ENCODE measurements around the gene MACROD2. TPM values are rescaled to one million over a fixed set of nuclear protein-coding genes. Genes with fewer than 3 reads are reported as not detected.

Gene MACROD2
- total RNA-seq, 1 experiment from 2014 or later: 1.4 TPM

DNA sequence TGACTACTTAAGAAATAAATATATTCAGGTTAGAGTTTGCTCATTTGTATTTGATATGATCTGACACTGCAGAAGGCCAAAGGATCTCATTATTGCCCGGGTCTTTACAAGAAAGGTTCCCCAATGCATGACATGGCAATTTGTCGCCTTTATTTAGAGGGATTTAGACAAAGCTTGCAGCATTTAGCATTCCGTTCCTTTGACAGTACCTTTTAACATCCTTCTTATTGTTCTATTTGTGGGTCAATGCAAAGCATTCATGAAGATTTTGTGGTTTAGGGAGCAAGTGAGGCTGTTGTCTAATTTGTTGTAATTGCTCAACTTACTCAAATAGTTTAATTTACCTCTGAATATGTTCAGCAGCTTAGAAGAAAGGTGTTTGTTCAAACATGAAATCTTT lies 572.9 kb downstream of the MACROD2 start:
- intact Hi-C loops (cut with micrococcal nuclease; ENCODE audit: unreplicated experiment): no loop called here
- Histone ChIP-seq H3K36me3 (ENCODE audit: insufficient read depth, low read length, poor library complexity, severe bottlenecking) (no peaks in the 10 kb centered on the region), H3K9me3 (ENCODE audit: low read depth, low read length, poor library complexity, severe bottlenecking) (peaks cover 6% of the 10 kb centered on the region), H3K4me1 (ENCODE audit: insufficient read depth, low read length, poor library complexity, severe bottlenecking) (no peaks in the 10 kb centered on the region), H3K27ac (ENCODE audit: low read depth, low read length, poor library complexity, severe bottlenecking) (no peak overlapping the region), H3K4me3 (ENCODE audit: low read depth, low read length, poor library complexity, severe bottlenecking) (no peak overlapping the region), H3K27me3 (replicated peaks; ENCODE audit: insufficient read depth, low read depth, low read length, poor library complexity) (no peaks in the 10 kb centered on the region)
- TF ChIP-seq, protein P1, sequence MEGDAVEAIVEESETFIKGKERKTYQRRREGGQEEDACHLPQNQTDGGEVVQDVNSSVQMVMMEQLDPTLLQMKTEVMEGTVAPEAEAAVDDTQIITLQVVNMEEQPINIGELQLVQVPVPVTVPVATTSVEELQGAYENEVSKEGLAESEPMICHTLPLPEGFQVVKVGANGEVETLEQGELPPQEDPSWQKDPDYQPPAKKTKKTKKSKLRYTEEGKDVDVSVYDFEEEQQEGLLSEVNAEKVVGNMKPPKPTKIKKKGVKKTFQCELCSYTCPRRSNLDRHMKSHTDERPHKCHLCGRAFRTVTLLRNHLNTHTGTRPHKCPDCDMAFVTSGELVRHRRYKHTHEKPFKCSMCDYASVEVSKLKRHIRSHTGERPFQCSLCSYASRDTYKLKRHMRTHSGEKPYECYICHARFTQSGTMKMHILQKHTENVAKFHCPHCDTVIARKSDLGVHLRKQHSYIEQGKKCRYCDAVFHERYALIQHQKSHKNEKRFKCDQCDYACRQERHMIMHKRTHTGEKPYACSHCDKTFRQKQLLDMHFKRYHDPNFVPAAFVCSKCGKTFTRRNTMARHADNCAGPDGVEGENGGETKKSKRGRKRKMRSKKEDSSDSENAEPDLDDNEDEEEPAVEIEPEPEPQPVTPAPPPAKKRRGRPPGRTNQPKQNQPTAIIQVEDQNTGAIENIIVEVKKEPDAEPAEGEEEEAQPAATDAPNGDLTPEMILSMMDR (conservative IDR thresholded peaks at IDR 0.05; ENCODE audit: low read depth, low read length): no peak
- no peak for TF ChIP-seq EZH2 (IDR thresholded peaks at IDR 0.05; ENCODE audit: borderline replicate concordance, low read depth, low read length, poor library complexity, severe bottlenecking)
- CTCF ChIA-PET: no interaction called here
- no TSS peak for BruUV-seq (replicated peaks)
- no peak for DNase-seq (ENCODE audit: low spot score)
- POLR2A ChIA-PET (ENCODE audit: low non-redundant PET): no interaction called here

DNA sequence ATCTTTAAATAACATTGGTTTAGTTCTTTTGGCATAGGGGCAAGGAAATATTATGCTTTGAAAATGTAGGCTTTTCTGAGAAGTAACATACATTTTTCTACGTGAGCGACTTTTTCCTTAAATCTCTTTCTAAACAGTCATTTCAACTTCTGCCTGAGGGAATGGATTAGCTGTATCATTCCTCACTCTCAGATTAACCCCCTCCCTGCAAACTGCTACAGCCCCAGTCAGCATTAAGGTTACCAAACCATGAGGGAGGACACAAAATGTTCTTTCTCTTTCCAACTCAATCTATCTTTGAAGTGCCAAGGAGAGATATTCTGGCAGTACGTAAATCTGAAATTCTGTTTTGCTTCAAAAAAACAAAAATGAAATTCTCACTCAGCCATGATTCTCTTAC lies 573.4 kb downstream of the MACROD2 start:
- intact Hi-C loops (cut with micrococcal nuclease; ENCODE audit: unreplicated experiment): no loop called here
- Histone ChIP-seq H3K27me3 (replicated peaks; ENCODE audit: insufficient read depth, low read depth, low read length, poor library complexity) (no peaks in the 10 kb centered on the region), H3K9me3 (ENCODE audit: low read depth, low read length, poor library complexity, severe bottlenecking) (peaks cover 6% of the 10 kb centered on the region), H3K4me3 (ENCODE audit: low read depth, low read length, poor library complexity, severe bottlenecking) (no peak overlapping the region), H3K4me1 (ENCODE audit: insufficient read depth, low read length, poor library complexity, severe bottlenecking) (no peaks in the 10 kb centered on the region), H3K36me3 (ENCODE audit: insufficient read depth, low read length, poor library complexity, severe bottlenecking) (no peaks in the 10 kb centered on the region), H3K27ac (ENCODE audit: low read depth, low read length, poor library complexity, severe bottlenecking) (no peak overlapping the region)
- CTCF ChIA-PET: no interaction called here
- BruUV-seq (replicated peaks): no TSS peak
- POLR2A ChIA-PET (ENCODE audit: low non-redundant PET): no interaction called here
- TF ChIP-seq, protein P1 (conservative IDR thresholded peaks at IDR 0.05; ENCODE audit: low read depth, low read length): no peak
- no peak for TF ChIP-seq EZH2 (IDR thresholded peaks at IDR 0.05; ENCODE audit: borderline replicate concordance, low read depth, low read length, poor library complexity, severe bottlenecking)
- no peak for DNase-seq (ENCODE audit: low spot score)

DNA sequence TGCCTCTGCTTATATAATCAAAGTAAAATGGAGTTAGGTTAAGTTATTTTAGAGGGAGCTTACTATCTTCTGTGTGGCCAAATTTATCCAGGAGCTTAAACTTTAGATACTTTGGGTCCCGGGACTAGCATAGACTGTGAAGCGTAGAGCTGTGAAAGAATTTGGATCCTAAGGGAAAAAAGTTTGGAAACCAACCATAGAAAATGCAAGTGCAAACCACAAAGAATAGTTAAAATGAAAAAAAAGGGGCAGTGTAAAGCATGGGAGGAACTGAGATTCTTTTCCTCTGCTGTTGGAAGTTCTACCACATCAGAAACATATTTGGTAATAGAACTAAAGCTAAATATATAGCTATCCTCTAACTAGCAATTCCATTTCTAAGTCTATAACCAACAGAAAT lies 574.3 kb downstream of the MACROD2 start:
- Histone ChIP-seq H3K27me3 (replicated peaks; ENCODE audit: insufficient read depth, low read depth, low read length, poor library complexity) (no peaks in the 10 kb centered on the region), H3K27ac (ENCODE audit: low read depth, low read length, poor library complexity, severe bottlenecking) (no peak overlapping the region), H3K9me3 (ENCODE audit: low read depth, low read length, poor library complexity, severe bottlenecking) (peaks cover 6% of the 10 kb centered on the region), H3K36me3 (ENCODE audit: insufficient read depth, low read length, poor library complexity, severe bottlenecking) (no peaks in the 10 kb centered on the region), H3K4me3 (ENCODE audit: low read depth, low read length, poor library complexity, severe bottlenecking) (no peak overlapping the region), H3K4me1 (ENCODE audit: insufficient read depth, low read length, poor library complexity, severe bottlenecking) (no peaks in the 10 kb centered on the region)
- no peak for TF ChIP-seq EZH2 (IDR thresholded peaks at IDR 0.05; ENCODE audit: borderline replicate concordance, low read depth, low read length, poor library complexity, severe bottlenecking)
- TF ChIP-seq, protein P1 (conservative IDR thresholded peaks at IDR 0.05; ENCODE audit: low read depth, low read length): no peak
- CTCF ChIA-PET: no interaction called here
- DNase-seq (ENCODE audit: low spot score): no peak
- intact Hi-C loops (cut with micrococcal nuclease; ENCODE audit: unreplicated experiment): no loop called here
- POLR2A ChIA-PET (ENCODE audit: low non-redundant PET): no interaction called here
- BruUV-seq (replicated peaks): no TSS peak
